Activated CD4-positive, CD25-positive, alpha-beta regulatory T cell treated with anti-CD3 and anti-CD28 coated beads, Interleukin-2, amount 50 U/mL, for 24 hours (primary cell): ENCODE results near the gene FUZ.

Experiments
- ATAC-seq, 2 donors: fragments of 150-1000 bp; cut with Tn5 transposase; one replicate each; pipeline ENCODE4 v1.10.0; 2021; ENCODE audit warnings: mild to moderate bottlenecking in 1 of 2, moderate library complexity in 1 of 2

FUZ gene

DNA sequence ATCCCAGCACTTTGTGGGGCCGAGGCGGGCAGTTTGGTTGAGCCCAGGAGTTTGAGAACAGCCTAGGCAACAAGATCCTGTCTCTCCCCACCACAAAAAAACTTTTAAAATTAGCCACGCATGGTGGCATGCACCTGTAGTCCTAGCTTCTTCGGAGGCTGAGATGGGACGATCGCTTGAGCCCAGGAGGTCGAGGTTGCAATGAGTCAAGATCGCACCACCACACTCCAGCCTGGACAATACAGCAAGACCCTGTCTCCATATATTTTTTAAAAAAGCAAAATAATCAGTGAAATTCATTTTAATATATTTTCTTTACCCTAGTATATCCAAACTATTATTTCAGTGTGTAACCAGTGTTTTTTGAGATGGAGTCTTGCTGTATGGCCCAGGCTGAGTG is 38.1 kb downstream of the FUZ start:
- ATAC-seq = no peak

- no peak for ATAC-seq
Observed at GRCh38 chr19:49773663-49774350, 39.3 kb downstream of the FUZ start.

- ATAC-seq = no peak
Observed at GRCh38 chr19:49772850-49773432, 40.2 kb downstream of the FUZ start.

DNA sequence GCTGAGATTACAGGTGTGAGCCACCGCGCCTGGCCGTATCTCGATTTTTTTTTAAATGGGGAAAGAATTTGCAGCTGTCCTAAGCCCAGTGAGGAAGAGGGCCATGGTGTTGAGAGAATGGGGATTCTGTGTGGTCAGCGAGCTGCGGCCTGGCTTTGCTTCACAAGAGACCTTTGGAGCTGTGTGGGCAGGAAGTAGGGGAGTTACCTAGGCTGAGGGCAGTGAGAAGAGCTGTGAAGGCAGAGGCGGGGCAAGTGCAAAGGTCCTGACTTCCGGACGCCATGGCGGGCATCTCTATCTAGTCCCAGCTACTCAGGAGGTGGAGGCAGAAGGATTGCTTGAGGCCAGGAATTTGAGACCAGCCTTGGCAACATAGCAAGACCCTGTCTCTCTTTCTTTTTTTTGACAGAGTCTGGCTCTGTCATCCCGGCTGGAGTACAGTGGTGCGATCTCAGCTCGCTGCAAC is 41.4 kb downstream of the FUZ start:
- no peak for ATAC-seq

GRCh38 chr19:49770529-49770928 is 42.6 kb downstream of the FUZ start:
- ATAC-seq = no peak

- no peak for ATAC-seq
Observed at GRCh38 chr19:49767967-49768581, 45.0 kb downstream of the FUZ start.

GRCh38 chr19:49767381-49767780 is 45.7 kb downstream of the FUZ start:
- ATAC-seq = no peak

DNA sequence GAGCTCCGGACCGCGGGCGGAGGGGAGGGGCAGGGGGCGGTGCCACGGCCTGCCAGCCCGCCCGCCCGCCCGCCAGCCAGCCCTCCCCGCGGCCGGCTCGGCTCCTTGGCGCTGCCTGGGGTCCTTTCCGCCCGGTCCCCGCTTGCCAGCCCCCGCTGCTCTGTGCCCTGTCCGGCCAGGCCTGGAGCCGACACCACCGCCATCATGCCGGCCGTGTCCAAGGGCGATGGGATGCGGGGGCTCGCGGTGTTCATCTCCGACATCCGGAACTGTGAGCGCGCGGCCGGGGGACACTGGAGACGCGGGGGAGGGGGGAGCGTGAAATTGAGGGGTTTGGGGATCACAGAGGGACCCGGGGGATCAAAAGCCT is 46.2 kb downstream of the FUZ start, which contains the start of gene AP2A1:
Gene AP2A1 (plus strand): TSS at position 72 of the 370 bp plus-strand sequence. CDS start 133 bp downstream, at position 205.
- ATAC-seq = no peak

- ATAC-seq = peak; percentile 91 to 95
Observed at GRCh38 chr19:49766007-49766929, 46.8 kb downstream of the FUZ start.

- ATAC-seq = no peak
Observed at GRCh38 chr19:49764341-49764740, 48.8 kb downstream of the FUZ start.

DNA sequence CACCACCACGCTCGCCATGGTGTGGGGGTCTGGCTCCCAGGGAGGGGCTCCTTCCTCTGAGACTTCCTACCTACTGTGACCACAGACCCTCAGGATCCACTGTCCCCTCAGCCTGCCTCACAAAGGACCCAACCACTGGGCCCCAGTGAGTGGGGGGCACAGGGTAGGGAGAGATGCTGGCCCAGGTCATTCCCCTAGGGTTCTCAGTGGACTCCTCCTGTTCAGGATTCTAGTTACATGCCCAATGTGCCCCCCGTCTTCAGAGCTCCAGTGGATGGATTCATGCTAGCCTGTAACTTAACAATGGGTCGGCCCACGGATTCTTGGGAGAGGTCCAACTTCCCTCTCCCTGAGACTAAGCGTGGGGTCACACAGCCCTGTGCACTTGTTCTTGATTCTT is 49.9 kb downstream of the FUZ start, which contains the start of gene TSKS:
Gene TSKS (minus strand): TSS at position 77 of the 400 bp plus-strand sequence. CDS start 59 bp downstream, at position 18.
- ATAC-seq = no peak

DNA sequence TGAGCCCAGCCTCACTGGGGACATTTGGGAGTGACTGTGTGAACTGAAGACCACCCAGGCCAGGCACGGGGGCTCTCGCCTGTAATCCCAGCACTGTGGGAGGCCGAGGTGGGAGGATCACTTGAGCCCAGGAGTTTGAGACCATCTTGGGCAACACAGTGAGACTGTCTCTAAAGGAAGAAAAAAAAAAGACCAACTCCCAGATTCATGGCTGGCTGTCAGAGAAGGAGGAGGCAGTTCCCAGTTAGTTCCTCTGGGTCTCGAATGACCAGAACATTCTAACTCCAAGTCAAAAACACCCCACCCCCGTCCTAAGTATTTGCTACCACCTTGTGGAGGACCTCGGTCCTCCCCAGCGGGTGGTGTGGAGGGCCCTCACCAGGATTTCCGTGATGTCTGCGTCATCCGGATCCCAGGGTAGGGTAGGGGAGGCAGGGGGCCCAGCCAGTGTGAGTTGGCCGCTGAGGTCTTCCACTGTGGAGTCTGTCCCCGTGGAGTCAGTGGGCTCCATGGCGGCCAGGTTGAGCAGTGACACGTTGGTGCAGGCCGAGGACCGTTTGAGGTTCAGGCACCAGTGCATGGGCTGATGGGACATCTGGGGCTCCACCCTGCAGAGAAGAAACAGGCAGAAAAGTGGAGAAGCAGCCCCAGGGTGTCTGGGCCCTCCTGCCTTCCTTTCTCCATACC is 51.3 kb downstream of the FUZ start:
- no peak for ATAC-seq

GRCh38 chr19:49761249-49761624 is 51.9 kb downstream of the FUZ start:
- no peak for ATAC-seq

GRCh38 chr19:49758292-49758691 is 54.8 kb downstream of the FUZ start:
- ATAC-seq = no peak
